GM19025 (cell line): Measurements from ENCODE around the gene ZSWIM7.
"Not testable (repeated sequence)": the region's sequence is repeated elsewhere in the genome, so short reads cannot be mapped to it uniquely, and the experiment has no call there.

Experiments
- ATAC-seq: cut with Tn5 transposase; IDR thresholded peaks from one replicate; pipeline ENCODE4 v1.9.1; 2021; ENCODE audit warnings: mild to moderate bottlenecking, low read depth, moderate library complexity; ENCODE audit not compliant: unreplicated experiment

The ZSWIM7 gene

DNA sequence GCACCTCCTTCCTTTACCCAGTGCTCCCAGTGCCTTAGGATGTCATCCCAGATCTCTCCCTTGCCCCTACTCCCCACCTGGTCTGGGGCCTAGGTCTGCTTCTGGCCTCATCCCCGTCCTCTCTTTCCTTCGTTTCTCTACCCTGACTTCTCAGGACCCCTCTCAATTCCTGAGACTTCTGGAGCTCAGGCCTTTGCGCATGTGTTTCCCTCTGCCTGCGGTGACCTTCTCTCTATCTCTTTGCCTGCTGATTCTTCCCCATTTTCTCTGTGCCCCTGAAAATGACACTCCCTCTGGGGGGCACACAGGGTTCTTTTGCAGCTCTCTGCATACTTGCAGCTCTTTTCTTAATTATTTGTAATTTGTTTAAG, 41.0 kb downstream of the ZSWIM7 start:
- no peak for ATAC-seq

DNA sequence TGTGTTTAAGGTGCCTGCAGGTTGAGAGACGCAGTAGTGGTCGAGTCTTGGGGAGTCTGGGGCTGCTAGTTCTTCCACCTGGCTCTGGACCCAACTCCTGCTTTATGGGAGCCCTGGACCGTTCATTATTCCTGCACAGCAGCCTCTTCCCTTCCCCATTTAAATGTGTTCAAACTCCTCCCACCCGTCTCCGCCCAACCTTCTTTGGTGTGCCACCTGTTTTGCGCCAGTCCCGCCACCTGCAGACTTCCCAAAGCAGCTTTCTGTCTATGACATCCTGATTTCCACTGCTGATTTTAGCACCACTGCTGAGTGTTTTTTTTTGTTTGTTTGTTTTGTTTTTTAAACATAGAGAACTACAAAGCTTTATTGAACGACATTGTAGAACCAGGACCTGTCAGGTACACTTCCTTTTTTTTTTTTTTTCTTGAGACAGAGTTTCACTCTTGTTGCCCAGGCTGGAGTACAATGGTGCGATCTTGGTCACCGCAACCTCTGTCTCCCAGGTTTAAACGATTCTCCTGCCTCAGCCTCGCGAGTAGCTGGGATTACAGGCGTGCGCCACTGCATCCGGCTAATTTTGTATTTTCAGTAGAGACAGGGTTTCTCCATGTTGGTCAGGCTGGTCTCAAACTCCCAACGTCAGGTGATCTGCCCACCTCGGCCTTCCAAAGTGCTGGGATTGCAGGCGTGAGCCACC, 41.7 kb downstream of the ZSWIM7 start:
- no peak for ATAC-seq

DNA sequence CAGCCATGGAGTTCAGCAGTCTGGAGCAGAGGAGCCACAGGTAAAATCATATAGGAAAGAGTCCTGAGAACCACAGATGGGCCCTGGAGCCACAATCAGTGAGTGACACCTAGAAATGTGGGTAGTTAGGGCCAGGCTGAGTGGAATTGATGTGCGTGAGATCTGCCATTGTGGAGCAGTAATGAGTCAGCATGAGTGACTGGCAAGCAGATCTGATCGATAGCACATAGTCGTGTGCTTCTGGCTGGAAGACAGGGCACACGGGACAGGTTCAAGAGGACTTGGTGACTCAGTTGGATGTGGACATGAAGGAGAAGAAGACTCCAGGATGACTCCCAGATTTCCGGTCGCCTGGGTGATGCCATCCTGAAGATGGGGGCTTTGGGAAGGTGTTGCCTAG, 42.3 kb downstream of the ZSWIM7 start:
- no peak for ATAC-seq

DNA sequence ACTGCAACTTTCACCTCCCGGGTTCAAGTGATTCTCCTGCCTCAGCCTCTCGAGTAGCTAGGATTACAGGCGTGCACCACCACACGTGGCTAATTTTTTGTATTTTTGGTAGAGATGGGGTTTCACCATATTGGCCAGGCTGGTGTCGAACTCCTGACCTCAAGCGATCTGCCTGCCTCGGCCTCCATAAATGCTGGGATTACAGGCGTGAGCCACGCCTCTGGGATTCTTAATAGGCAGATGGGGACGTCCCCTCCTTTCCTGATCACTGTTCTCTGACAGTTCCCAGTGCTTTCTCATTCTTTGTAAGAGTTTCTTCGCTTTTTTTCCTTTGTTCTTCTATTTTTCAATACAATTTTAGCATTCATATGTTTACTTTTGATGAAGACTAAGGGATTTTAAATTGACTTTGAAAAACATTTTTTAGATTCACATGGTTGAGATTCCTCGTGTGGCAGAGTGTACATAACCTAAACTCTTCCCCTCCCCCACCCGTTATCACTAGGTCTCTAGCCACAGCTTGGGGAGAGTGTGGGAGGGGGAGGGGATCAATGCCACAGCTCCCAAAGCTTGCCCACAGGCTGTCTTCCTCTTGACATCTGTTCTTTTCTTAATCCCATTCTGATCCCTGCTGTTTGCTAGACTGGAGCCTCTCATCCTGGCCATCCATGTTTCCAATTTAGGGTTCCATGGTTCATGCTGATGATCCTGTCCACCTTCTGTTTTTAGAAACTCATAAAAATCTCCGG, 43.5 kb downstream of the ZSWIM7 start:
- ATAC-seq: no peak

DNA sequence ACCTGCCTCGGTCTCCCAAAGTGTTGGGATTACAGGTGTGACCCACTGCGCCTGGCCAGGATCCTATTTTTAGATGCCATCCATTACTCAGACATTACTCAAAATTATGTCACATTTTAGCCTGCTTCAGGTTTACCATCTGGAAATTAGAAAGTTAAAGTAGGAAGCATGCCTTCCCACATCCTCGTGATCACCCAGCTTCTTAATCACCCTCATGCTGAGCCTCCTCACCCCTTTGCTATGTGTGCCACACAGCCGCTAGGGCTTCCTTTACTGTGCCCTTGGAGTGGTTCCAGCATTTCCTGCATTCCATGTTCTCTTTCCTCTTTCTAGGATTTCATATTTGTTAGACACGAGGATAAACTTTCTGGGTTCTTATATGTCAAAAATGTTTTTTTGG, 45.3 kb downstream of the ZSWIM7 start:
- ATAC-seq: no peak

DNA sequence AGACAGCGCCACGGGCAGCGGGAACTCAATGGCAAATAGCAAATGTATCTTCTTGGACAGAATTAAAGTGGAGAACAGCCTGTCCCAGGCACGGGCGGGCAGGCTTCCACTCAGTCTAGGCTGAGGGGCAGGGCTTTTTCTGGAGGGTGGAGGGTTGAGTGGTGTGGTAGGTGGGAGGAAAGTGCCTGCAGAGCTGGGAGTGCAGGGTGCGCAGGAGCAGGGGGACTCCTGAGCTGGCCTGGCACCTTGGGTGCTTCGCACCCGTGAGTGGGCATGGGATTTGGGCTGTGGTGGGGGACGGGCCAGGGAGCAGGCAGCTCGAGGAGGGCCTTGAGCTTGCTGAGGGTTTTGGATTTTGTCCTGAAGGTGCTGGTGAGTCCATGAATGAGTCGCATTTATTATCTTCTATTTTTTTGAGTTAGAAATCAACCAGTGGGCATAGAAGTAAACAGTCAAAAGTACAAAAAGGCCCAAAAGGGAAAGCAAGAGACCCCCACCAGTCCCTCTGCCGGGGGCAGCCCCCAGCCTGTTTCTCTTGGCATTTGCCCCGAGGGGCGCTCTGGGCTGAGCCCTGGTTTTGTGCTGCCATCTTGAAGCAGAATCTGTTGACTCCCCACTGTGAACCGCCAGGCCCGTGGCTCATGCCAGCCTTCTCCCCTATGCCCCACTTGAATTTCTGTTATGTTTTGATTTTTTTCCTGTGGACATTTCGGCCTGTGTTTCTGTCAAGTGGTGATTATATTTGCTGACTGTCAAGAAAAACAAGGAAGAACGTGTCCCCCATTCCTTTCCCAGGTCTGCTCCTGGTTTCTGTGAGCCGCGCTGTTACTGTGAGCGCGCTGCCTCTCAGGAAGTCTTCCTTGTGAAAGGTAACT, 46.4 kb downstream of the ZSWIM7 start:
- ATAC-seq: no peak

DNA sequence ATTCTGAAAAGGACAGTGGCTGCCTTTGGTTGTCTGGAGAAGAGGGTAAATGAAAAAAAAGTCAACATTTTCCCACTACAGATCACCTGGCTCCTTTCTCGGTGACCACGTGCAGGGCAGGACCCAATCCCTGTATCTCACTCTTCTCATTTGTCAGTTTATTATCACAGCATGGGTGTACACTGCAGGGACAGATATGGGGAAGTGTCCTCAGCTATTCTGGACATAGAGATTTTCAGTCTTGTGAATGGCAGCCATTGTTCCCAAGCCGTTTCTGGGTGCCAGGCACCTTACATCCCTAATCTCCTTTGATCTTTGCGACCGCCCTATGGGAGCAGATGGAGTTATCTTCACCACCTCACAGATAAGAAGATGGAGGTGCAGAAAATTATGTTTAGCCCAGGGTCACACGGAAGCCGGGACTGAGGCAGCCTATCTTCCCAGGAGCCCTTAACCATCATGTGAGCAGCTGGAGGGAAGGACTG, 47.4 kb downstream of the ZSWIM7 start:
- ATAC-seq: no peak

DNA sequence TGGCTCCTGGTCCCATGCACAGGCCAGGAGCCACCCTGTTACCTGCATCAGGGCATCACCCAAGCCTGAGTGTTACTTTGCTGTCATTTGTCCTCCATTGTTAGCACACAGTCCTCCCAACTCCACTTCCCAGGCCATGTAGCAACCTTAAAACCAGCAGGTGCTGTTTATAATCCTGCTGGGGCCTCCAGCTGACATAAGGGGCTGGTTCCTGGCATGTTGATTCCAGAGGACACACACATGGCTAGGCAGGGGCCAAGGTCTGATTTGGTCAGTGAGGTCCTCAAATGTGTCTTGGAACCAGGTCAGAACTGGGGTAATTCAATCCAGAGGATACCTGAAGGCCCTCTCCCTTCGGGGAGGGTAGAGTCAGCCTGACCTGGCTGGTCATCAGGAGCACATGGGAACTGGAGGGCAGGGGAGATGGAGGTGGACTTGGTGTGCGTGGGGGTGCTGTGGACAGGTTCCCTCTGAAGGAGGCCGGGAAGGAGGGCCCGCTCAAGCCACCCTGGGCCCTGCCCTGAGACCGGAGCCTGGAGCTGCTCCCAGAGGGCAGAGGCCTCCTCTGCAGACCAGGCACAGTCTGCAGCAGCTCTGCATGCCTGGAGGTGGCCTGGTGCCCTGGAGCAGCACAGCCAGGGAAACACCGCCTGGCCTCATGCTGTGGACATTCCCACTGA, 48.0 kb downstream of the ZSWIM7 start:
- no peak for ATAC-seq

DNA sequence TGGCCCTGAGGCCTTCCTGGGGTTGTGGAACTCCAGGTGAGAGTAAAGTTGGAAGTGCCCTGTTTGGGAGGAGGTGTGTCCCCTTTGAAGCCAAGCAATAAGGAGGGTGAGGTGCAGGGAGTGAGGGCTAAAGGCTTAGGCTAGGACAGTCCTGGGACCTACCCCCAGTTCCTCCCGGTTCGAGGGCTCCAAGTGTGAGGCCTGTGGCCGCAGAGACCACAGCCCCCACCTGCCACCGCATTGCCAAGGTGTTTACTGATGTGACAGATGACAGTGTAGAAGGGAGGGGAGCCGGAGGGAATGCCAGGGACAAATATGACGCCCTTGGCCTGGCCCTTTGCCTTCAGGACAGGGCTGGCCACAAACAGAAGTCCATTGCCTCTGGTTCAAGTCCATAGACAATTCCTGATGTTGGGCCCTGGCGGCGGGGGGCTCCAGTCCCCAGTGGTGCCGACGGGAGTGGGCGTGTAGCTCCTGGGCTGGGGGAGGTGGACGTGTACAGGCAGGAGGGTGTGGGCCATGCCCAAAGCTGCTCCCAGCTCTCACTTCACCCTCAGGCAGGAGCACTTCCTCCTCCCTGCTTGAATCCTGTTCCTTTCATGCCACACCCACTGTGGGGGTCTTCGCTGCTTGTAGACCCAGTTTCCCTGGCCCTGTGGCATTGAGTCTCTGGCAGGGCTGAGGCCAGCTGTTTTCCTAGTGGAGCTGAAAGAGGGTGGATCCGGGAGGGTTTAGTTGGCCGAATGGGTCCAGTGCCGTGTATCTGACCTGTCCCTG, 51.3 kb downstream of the ZSWIM7 start:
- no peak for ATAC-seq

DNA sequence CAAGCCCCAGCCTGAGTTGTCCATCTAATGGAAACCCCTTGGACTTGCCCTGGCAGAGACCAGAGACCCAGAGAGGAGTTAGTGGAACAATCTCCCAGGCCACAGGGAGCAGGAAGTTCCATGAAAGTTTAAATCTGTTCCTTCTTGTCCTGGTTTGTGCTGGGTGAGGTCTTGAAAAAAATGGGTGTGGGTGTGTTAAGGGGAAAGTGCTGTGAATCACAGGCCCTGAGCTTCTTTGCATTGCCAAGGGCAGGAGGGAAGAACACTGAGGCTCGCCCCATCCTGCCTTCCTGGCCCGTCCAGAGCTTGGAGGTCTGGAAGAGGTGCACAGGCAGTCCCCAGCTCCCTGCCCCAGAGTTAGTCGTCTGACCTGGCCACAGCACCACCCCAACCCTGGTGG, 52.2 kb downstream of the ZSWIM7 start:
- ATAC-seq: no peak

DNA sequence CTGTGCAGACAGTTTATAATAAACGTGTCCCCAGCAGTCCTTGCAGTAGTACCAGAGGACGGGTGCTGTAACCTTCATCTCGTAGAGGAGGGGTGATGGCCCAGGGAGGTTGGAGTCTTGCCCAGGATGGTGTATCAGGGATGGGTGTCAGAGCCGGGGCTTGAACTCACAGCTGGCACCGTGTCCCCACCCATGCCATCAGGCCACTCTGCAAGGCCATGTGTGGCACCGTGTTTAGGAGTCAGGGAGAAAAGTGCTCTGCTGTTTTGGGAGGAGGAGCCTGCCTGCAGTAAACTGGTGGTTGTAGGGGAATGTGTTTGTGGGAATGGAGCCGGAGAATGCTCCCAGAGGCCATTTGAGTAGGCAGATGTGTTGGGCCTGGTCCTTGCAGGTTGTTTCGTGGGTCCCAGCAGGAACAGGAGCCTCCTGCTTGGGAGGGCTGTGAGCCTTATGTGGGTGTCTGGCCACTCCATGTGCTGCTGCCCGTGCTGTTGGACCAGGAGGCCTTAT, 52.8 kb downstream of the ZSWIM7 start:
- ATAC-seq: no peak

DNA sequence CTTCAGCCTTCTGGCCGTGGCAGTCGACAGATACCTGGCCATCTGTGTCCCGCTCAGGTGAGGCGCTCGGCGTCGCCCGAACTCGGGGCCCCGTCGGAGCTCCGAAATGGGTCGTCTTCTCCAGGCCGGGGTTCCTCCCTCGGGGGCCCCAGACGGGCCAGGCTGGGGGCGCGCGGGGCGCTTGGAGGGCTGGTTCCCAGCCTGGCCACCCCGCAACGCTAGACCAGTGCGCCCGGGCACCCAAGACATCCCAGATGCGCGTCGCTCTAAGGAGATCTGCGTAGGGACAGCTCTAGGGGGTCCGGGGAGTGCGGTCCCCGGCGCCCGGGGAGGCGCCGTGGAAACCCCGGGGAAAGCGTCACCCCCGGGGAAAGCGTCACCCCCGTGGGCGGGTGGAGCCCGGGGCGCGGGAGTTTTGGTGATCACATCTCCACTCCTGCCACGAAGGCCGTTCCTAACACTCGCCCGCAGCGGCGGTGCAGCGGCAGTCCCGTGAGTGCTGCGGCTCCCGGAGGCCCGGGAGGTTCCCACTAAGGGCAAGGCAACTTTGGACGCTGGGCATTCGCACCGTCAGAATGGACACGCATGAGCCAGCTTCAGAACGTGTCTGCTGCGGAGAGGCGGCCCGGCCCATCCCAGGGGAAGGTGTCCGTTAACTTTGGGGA, 53.8 kb downstream of the ZSWIM7 start:
- ATAC-seq: no peak

DNA sequence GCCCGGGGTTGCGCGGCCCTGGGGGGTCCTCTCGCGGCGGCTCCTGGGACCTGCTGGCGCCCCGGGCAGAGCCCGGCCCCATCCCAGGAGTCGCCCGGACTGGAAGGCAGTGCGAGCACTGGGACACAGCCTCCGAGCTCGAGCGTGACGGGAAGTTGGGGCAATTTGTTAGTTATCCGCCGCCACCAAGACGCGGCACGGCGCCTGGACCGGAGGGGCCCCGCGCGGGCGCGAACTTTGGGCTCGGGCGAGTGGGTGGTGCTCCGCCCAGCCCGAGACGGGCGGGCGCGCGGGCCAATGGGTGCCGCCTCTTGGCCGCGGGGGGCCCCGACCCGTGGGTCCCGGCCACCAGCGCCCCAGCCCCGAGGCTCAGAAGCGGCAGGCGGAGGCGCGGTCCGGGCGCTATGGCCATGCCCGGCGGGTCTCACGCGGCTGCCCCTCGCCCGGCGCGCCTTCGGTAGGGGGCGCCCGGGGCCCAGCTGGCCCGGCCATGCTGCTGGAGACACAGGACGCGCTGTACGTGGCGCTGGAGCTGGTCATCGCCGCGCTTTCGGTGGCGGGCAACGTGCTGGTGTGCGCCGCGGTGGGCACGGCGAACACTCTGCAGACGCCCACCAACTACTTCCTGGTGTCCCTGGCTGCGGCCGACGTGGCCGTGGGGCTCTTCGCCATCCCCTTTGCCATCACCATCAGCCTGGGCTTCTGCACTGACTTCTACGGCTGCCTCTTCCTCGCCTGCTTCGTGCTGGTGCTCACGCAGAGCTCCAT, 54.6 kb downstream of the ZSWIM7 start, which contains the start of gene ADORA2B:
Gene ADORA2B (plus strand): TSS at position 372 of the 768 bp plus-strand sequence. CDS start 119 bp downstream, at position 491.
- ATAC-seq: no peak

DNA sequence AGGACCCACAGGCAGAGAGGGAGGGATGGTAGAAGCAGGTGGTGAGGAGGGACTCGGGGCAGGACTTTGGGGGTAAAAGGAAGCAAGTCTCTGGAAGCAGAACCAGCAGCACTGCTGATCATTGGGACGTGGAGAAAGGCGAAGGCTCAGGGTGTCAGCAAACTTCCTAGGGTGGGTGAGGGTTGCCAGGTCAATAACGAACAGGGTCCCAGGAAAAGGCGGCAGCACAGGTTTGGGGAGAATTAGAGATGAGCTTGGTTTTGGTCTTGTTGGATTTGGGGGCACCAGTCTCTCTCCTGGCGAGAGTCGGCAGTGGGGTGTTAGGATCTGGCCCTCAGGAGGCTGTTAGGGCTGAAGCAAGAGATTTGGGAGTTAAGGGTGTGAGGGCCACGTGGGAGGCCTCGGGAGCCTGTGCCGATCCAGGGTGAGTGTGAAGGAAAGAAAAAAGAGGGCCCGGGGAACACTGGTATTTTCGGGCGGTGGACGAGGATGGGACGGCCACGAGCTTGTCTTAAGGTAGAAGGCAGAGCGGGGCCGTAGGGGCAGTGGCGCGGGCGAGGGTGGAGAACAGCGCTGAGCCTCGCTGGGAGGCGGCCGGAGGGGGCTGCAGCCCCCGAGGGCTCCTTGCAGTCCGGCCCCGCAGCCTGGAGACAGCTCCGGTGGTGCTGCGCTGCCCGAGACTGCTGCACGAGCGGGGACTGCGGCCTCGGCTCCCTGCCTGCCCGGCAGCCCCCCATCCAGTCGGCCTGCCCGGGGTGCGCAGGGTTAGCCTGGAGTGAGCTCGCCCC, 55.3 kb downstream of the ZSWIM7 start:
- ATAC-seq: no peak

DNA sequence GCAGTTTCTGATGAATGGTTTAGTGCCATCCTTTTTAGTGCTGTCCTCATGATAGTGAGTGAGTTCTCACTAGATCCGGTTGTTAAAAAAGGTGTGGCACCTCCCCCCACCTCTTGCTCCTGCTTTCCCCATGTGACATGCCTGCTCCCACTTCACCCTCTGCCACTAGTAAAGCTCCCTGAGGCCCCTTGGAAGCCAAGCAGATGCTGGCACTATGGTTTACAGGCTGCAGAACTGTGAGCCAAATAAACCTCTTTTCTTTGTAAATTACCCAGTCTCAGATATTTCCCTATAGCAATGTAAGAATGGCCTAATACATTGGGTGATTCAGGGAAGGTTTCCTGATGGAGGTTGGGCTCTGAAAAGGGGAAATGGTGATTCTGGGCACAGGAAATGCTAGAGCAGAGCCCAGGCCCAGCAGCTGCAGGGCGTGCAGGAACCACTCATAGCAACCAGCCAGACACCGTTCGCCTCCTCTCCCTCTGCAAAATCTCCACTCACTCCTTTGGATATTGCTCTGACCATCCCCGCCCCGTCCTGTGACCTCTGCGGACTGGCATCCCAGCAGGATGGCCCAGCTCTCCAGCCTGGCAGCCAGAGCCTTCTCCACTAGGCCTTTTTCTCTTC, 57.2 kb downstream of the ZSWIM7 start:
- no peak for ATAC-seq

DNA sequence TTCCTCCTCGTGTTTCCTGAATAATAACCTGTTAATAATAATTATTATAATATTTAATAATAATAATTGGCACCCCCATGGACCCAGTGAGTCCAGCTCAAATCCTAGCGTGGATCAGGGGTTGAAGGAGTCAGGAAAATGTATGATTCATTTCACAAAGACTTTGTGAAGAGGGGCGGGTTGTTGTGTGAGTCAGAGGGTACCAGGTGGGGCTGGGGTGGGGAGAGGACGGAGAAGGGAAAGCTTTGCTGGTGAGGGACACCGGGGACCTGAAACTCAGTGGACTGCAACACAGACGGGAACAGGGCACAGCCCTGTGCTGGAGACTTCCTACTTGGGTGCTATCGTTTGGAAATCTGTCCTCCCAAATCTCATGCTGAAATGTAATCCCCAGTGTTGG, 57.7 kb downstream of the ZSWIM7 start:
- no peak for ATAC-seq

DNA sequence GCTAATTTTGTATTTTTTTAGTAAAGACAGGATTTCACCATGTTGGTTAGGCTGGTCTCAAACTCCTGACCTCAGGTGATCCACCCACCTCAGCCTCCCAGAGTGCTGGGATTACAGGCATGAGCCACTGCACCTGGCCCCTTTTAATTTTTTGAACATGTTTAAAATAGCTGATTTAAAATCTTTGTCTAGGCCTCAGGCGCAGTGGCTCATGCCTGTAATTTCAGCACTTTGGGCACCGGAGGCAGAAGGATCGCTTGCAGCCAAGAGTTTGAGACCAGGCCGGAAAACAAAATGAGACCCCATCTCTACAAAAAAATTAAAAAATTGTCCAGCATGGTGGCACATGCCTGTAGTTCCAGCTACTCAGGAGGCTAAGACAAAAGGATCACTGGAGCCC, 63.0 kb downstream of the ZSWIM7 start:
- not testable (repeated sequence) for ATAC-seq
